ENCODE results near the gene C1orf159.

DNA sequence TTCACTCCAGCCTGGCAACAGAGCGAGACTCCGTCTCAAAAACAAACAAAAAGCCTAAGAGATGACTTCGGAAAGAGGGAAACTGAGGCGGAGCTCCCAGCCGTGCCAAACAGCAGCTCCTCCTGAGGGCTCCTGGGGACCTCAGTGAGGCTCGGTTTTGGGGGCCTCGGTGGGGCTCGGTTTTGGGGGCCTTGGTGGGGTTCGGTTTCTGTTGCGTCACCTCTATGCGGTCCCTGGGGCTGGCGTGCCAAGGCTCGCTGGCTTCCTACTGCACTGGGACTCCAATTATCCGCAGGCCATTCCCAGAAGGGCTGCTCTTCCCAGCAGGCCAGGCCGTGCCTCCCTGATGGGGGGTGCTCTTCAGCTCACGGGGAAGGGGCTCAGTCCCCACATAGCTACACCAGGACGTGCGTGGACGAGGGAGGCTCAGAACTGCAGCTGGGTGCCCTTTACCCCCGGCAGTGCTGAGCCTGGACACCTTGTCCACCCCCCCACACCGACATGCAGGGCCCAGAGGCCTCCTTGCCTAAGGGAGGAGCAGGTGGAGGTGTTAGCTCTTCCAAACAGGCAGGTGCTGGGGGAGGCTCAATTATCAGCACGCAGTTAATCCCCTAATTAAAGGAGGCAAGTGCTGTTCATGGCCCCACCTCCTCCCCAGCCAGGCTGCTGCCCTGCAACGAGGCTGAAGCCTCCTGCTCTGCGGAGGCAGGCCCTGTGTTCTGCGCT is 5.1 kb upstream of the C1orf159 start:
- TF ChIP-seq EZH2phosphoT487 (IDR thresholded peaks at IDR 0.05; ENCODE audit: insufficient read depth, low read depth) = no peak
- TF ChIP-seq EZH2 (IDR thresholded peaks at IDR 0.05; ENCODE audit: insufficient read depth, poor library complexity, severe bottlenecking) = no peak
